Measurements from ENCODE around the gene PITX2.

DNA sequence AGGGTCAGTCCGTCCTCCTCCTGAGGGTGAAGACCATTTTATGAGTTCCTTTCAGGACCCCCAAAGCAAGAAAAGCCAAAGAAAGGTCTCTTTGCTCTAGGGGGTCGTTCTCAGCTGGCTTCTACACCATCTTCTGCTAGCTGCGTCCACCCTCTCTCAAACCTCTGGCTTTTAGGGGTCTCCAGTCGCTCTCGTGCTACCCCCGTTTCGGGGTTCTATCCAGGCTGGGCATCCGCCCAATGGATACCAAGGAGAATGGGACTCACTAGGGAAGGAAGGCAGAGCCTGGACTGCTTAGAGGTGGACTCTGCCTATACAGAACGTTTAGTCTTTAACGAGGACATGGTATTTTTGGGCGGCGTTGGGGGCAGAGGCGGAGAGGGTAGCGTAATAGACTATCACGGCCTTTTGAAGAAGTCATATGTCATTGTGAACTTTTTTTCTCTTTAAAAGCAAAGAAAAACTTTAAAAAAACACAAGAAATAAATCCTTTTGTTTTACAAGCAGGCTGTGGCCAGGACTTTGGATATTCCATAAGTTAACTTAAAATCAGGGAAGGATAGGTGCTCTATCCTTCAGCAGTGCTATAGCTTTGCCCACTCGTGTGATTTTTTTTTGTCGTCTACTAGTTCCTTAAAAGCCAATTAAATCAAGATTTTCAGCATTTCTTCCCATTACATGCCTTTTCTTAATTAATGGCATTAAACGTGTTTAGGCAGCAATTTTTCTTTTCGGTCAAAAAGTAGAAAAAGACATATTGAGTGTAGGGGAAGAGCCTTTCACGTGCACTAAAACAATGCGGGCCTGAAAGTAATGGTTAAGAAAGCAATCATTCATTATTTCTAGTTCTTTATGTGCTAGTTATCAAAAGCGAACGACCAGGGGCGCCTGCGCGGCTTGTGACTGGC, 7.2 kb upstream of the PITX2 start:
- TF ChIP-seq EZH2 (IDR thresholded peaks at IDR 0.05; ENCODE audit: borderline replicate concordance, low read depth, low read length, severe bottlenecking), result no peak
- TF ChIP-seq, protein P1, sequence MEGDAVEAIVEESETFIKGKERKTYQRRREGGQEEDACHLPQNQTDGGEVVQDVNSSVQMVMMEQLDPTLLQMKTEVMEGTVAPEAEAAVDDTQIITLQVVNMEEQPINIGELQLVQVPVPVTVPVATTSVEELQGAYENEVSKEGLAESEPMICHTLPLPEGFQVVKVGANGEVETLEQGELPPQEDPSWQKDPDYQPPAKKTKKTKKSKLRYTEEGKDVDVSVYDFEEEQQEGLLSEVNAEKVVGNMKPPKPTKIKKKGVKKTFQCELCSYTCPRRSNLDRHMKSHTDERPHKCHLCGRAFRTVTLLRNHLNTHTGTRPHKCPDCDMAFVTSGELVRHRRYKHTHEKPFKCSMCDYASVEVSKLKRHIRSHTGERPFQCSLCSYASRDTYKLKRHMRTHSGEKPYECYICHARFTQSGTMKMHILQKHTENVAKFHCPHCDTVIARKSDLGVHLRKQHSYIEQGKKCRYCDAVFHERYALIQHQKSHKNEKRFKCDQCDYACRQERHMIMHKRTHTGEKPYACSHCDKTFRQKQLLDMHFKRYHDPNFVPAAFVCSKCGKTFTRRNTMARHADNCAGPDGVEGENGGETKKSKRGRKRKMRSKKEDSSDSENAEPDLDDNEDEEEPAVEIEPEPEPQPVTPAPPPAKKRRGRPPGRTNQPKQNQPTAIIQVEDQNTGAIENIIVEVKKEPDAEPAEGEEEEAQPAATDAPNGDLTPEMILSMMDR (IDR thresholded peaks at IDR 0.05; ENCODE audit: borderline replicate concordance, extremely low read depth, low read length, poor library complexity, severe bottlenecking), result no peak

All from DND-41 (cell line).